ENCODE measurements around the gene ZIM2. TPM values are rescaled to one million over a fixed set of nuclear protein-coding genes. Genes with fewer than 3 reads are reported as not detected.

Gene ZIM2
- total RNA-seq, 2 donors from 2014 or later, result 1.6 TPM; not detected in 1

DNA sequence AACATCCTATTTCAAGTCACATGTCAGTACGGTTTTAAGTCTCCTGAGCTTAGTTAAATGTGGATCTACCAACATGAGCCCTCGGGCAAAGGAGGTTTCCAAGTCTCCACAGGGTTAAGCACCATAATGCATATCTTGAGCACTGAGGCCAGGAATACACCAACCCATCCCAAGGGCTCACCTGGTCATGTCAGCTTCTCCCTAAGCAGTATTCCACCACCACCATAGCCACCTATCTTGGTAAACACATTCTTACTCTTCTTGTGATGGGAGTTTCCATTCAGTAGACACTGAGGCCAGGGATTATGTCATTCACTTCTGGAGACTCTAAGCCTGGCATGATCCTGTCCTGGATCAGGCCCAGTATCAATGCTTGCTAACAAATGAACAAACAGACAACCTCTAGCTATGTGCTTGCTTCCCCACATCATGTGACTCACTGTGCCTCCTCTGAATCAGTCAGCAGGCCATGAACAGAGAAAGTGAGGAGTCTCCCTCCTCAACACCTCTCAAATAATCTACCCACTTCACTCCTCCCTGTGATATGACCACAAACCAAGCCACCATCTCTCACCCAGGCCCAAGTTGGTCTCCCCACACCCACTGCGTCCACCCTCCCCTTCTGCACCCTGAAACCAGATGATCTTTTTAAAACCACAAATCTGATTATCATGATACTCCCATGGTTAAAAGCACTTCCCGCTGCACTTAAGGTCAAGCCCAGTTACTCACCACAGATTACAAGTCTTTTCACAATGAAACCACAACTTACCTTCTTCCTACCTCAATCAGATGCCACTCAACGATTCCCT is 5.8 kb downstream of the ZIM2 start:
- no peak for DNase-seq
- ATAC-seq, result no peak
- no peaks in the 10 kb centered on the region for H3K36me3 ChIP-seq (replicated peaks in 1 of 2; ENCODE audit: insufficient read depth in 1 of 2, low read depth in 2 of 2)
- H3K9me3 ChIP-seq, result no peaks in the 10 kb centered on the region
- H3K4me3 ChIP-seq, result no peak overlapping the region
- no peak overlapping the region for H3K27ac ChIP-seq
- H3K27me3 ChIP-seq, result no peaks in the 10 kb centered on the region
- intact Hi-C loops (cut with DNase I), result no loop called here
- H3K4me1 ChIP-seq, result peaks cover 6% of the 10 kb centered on the region
- WGBS, 2 donors, result 60 to 81% methylated on average over 5 of the region's 5 CpGs
- TF ChIP-seq, protein P1, sequence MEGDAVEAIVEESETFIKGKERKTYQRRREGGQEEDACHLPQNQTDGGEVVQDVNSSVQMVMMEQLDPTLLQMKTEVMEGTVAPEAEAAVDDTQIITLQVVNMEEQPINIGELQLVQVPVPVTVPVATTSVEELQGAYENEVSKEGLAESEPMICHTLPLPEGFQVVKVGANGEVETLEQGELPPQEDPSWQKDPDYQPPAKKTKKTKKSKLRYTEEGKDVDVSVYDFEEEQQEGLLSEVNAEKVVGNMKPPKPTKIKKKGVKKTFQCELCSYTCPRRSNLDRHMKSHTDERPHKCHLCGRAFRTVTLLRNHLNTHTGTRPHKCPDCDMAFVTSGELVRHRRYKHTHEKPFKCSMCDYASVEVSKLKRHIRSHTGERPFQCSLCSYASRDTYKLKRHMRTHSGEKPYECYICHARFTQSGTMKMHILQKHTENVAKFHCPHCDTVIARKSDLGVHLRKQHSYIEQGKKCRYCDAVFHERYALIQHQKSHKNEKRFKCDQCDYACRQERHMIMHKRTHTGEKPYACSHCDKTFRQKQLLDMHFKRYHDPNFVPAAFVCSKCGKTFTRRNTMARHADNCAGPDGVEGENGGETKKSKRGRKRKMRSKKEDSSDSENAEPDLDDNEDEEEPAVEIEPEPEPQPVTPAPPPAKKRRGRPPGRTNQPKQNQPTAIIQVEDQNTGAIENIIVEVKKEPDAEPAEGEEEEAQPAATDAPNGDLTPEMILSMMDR (IDR thresholded peaks at IDR 0.05), result no peak
- TF ChIP-seq POLR2A (IDR thresholded peaks at IDR 0.05), result no peak

DNA sequence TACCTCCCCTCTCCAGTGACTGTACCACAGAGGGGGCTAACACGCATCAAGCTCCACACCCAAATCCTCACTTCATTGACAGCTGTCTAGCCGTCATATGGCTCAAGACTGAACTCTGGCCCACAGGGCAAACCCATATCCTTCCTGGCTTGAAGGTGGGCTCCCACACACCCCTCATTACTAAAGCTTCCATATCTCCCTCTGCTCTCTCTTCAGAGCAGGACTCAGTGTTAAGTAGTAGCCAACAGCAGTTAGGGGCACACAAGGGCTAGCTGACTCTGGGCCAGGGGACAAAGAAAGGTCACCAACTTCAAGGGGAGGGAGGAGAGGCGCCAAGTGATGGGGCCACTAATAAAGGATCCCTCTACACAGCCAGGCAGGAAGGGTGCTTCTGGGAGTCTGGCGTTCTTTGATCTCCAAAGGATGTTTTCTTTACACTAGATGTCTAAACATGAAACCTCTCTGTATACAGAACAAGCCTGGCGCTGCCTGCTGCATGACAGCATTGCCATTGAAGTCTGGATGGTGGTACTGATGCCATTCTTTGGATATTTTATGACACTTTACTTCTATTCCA is 8.1 kb downstream of the ZIM2 start:
- intact Hi-C loops (cut with DNase I), result no loop called here
- H3K4me3 ChIP-seq, result no peak overlapping the region
- 68 to 82% methylated on average over 5 of the region's 5 CpGs for WGBS, 2 donors
- TF ChIP-seq, protein P1 (IDR thresholded peaks at IDR 0.05), result no peak
- no peak for TF ChIP-seq POLR2A (IDR thresholded peaks at IDR 0.05)
- H3K27ac ChIP-seq, result no peak overlapping the region
- ATAC-seq, result no peak
- H3K27me3 ChIP-seq, result no peaks in the 10 kb centered on the region
- no peaks in the 10 kb centered on the region for H3K9me3 ChIP-seq
- H3K4me1 ChIP-seq, result peaks cover 6% of the 10 kb centered on the region
- no peak for DNase-seq
- no peaks in the 10 kb centered on the region for H3K36me3 ChIP-seq (replicated peaks in 1 of 2; ENCODE audit: insufficient read depth in 1 of 2, low read depth in 2 of 2)

DNA sequence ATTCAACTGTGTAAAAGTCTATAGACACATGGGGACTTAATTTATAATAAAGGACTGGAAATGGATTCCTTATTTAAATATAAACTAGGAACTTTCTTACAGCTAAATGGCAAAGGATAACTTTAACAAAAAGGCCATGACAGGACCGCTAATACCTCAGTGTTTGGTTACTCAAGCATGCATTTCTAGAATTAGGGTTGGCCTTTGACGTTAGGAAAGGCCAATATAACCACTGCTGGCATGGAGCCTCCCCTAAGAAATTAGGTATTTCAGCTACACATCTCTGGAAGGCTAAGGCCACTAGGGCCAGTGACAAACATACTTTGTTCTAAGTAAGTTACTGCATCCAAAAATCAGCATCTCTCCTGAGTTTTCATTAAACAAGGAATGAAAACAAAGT is 9.3 kb downstream of the ZIM2 start:
- H3K9me3 ChIP-seq, result no peaks in the 10 kb centered on the region
- H3K27me3 ChIP-seq, result no peaks in the 10 kb centered on the region
- peak overlapping the region in 1 of 4 donors; percentile 11 for H3K27ac ChIP-seq
- intact Hi-C loops (cut with DNase I), result no loop called here
- H3K4me1 ChIP-seq, result no peaks in the 10 kb centered on the region
- no peak overlapping the region for H3K4me3 ChIP-seq
- DNase-seq, result no peak
- no peak for ATAC-seq
- no peaks in the 10 kb centered on the region for H3K36me3 ChIP-seq (replicated peaks in 1 of 2; ENCODE audit: insufficient read depth in 1 of 2, low read depth in 2 of 2)
- TF ChIP-seq POLR2A (IDR thresholded peaks at IDR 0.05), result no peak
- 45 to 47% methylated on average over 2 of the region's 2 CpGs for WGBS, 2 donors

DNA sequence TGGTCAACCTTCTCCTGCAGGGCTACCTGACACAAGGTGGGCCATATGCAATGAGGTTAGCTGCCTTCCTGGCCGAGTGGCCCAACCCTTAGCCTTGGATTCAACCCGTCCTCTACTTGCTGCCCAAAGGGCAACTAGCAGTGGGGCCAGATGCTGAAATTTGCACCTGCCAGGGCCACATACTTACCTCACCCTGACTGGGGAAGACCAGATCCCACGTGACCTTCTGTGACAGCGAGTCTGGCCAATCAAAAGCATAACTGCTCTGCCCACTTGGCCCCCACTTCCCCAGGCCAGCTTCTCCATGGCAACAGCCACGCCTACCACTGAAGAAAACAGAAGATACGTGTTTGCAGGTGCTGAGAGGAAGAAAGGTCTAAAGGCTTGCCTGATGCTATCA is 10.9 kb downstream of the ZIM2 start:
- DNase-seq (no peak), ATAC-seq (no peak)
- intact Hi-C loops (cut with DNase I), result no loop called here
- no peaks in the 10 kb centered on the region for H3K36me3 ChIP-seq (replicated peaks in 1 of 2; ENCODE audit: insufficient read depth in 1 of 2, low read depth in 2 of 2)
- TF ChIP-seq, protein P1 (IDR thresholded peaks at IDR 0.05), result no peak
- TF ChIP-seq POLR2A (IDR thresholded peaks at IDR 0.05), result no peak
- H3K4me1 ChIP-seq, result no peaks in the 10 kb centered on the region
- no peaks in the 10 kb centered on the region for H3K27me3 ChIP-seq
- no peak overlapping the region for H3K4me3 ChIP-seq
- H3K27ac ChIP-seq, result no peak overlapping the region
- no peaks in the 10 kb centered on the region for H3K9me3 ChIP-seq
- 58 to 68% methylated on average over 6 of the region's 6 CpGs for WGBS, 2 donors

DNA sequence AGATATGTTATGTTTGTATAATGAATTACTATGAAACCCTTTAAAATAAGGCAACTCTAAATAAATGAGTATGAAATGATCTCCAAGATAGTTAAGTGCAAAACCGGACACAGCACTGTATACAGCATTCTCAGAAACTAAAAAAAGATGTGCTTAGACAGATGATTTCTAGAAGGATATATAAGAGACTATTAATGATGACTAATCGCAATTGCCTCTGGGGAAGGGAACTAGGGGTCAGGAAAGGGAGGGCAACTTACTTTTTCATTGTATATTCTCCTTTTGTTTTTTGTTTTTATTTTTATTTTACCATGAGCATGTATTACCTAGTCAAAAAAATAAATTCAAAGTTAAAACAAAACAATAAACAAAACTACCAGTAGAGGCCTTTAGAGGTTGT is 12.8 kb downstream of the ZIM2 start:
- H3K36me3 ChIP-seq (replicated peaks in 1 of 2; ENCODE audit: insufficient read depth in 1 of 2, low read depth in 2 of 2), result no peaks in the 10 kb centered on the region
- H3K27ac ChIP-seq, result no peak overlapping the region
- no peak for TF ChIP-seq POLR2A (IDR thresholded peaks at IDR 0.05)
- DNase-seq, result no peak
- H3K9me3 ChIP-seq, result no peaks in the 10 kb centered on the region
- H3K4me3 ChIP-seq, result no peak overlapping the region
- H3K4me1 ChIP-seq, result no peaks in the 10 kb centered on the region
- H3K27me3 ChIP-seq, result no peaks in the 10 kb centered on the region
- intact Hi-C loops (cut with DNase I), result no loop called here
- WGBS, 2 donors, result 65 to 66% methylated on average over 2 of the region's 2 CpGs
- no peak for ATAC-seq
